ENCODE results near the gene CTPS1.

CTPS1 gene

DNA sequence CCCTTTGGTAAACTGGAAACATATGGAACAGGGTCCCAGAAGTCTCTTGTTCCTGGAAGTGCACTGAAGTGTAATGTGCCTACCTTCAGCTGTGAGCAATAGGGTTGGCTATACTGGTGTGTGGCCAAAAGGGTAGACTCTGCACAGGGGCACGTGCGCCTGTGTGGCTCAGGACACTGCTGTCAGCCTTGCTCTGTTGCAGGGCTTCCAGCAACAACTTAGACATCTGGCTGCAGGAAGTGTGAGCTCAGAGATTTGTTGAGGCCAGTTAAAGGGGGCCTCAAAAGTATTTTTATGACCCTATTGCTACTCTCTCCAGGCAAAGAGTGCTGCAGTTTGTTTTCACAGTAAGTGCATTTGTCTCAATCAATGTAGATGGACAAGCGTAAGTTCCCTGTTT lies 7.5 kb downstream of the CTPS1 start:
- TF ChIP-seq, protein P1, sequence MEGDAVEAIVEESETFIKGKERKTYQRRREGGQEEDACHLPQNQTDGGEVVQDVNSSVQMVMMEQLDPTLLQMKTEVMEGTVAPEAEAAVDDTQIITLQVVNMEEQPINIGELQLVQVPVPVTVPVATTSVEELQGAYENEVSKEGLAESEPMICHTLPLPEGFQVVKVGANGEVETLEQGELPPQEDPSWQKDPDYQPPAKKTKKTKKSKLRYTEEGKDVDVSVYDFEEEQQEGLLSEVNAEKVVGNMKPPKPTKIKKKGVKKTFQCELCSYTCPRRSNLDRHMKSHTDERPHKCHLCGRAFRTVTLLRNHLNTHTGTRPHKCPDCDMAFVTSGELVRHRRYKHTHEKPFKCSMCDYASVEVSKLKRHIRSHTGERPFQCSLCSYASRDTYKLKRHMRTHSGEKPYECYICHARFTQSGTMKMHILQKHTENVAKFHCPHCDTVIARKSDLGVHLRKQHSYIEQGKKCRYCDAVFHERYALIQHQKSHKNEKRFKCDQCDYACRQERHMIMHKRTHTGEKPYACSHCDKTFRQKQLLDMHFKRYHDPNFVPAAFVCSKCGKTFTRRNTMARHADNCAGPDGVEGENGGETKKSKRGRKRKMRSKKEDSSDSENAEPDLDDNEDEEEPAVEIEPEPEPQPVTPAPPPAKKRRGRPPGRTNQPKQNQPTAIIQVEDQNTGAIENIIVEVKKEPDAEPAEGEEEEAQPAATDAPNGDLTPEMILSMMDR (IDR thresholded peaks at IDR 0.05; ENCODE audit: borderline replicate concordance, control extremely low read depth, extremely low read depth, insufficient read depth, missing control alignments), result no peak
- no peak for DNase-seq (ENCODE audit: low spot score)
- in situ Hi-C loops (cut with MboI; ENCODE audit: low sequenced_read_pairs, unreplicated experiment), result no loop called here

DNA sequence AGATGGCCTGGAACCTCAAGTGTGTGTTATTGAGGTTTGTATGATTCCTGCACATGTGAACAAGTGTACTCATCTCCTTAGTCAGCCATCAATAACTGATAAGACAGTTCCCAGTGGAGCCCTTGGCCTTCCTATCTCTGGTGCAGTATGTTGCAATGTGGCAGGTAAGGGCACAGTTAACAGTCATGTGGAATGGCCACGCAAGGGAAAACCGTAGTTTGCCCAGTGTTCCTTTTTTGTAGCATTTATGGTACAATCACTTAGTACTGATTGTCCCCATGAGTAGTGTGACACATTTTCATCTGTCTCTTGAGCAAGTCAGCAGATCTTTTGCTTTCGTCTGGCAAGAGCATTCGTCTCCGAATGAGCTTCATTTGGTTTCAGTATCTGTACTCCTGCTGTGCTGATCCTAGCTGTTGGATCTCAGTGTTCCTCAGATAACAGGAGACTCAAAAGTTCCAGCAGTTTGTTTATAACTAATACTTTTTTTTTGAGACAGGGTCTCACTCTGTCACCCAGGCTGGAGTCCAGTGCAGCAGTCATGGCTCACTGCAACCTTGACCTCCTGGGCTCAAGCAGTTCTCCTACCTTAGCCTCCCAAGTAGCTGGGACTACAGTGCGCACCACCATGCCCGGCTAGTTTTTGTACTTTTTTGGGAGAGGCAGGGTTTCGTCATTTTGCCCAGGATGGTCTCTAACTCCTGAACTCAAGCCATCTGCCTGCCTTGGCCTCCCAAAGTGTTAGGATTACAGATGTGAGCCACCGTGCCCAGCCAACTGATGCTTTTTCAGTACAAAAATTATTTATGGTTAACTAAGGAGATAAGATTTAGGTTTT lies 8.2 kb downstream of the CTPS1 start:
- no peak for DNase-seq (ENCODE audit: low spot score)
- in situ Hi-C loops (cut with MboI; ENCODE audit: low sequenced_read_pairs, unreplicated experiment), result no loop called here
- TF ChIP-seq, protein P1 (IDR thresholded peaks at IDR 0.05; ENCODE audit: borderline replicate concordance, control extremely low read depth, extremely low read depth, insufficient read depth, missing control alignments), result no peak

DNA sequence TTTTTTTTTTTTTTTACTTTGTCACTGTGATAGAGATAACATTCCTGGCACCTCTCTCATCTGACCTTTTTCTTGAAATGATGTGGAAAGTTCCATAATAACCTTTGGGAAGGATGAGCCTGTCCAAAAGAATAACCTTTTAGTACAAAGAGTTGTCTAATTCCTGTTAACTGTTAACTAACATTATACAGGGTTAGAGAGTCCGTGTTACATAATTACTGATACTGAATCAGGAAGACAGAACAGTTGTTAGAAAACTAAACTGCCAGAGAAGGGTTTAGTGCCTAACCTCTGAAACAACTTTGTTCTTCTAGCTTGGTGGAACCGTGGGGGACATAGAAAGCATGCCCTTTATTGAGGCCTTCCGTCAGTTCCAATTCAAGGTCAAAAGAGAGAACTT lies 8.8 kb downstream of the CTPS1 start:
- no peak for DNase-seq (ENCODE audit: low spot score)
- in situ Hi-C loops (cut with MboI; ENCODE audit: low sequenced_read_pairs, unreplicated experiment), result no loop called here
- TF ChIP-seq, protein P1 (IDR thresholded peaks at IDR 0.05; ENCODE audit: borderline replicate concordance, control extremely low read depth, extremely low read depth, insufficient read depth, missing control alignments), result no peak

DNA sequence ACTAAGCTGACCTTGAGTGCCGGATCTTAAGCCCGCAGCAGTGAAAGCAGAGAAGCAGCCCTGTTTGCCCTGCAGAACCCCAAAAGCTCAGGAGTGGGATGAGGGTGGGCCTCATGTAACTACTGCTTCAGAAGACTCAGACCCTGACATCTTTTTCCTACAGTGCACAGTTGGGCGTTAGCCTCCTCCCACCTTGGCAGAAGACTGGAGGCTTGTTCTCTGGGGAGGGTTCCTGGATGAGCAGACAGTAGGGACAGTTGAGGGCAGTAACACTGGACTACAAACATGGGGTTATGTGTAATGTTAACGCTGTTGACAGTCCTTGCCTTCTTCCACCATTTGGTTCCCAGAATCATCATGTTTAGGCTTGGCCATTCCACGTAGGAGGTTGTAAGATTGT lies 9.6 kb downstream of the CTPS1 start:
- in situ Hi-C loops (cut with MboI; ENCODE audit: low sequenced_read_pairs, unreplicated experiment), result no loop called here
- TF ChIP-seq, protein P1 (IDR thresholded peaks at IDR 0.05; ENCODE audit: borderline replicate concordance, control extremely low read depth, extremely low read depth, insufficient read depth, missing control alignments), result no peak
- DNase-seq (ENCODE audit: low spot score), result no peak

DNA sequence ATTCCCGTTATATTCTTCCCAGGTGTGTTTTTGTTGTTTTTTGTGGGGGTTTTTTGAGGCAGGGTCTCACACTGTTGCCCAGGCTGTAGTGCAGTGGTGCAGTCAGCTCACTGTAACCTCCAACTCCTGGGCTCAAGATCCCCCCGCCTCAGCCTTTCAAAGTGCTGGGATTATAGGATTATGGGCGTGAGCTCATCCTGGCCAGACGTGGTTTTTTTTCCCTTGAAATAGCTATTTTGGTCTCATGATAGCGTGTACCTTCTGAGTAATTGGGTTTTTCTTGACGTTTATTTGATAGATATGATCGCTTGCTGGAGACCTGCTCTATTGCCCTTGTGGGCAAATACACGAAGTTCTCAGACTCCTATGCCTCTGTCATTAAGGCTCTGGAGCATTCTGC lies 17.6 kb downstream of the CTPS1 start:
- in situ Hi-C loops (cut with MboI; ENCODE audit: low sequenced_read_pairs, unreplicated experiment), result no loop called here
- DNase-seq (ENCODE audit: low spot score), result no peak
- TF ChIP-seq, protein P1 (IDR thresholded peaks at IDR 0.05; ENCODE audit: borderline replicate concordance, control extremely low read depth, extremely low read depth, insufficient read depth, missing control alignments), result no peak

DNA sequence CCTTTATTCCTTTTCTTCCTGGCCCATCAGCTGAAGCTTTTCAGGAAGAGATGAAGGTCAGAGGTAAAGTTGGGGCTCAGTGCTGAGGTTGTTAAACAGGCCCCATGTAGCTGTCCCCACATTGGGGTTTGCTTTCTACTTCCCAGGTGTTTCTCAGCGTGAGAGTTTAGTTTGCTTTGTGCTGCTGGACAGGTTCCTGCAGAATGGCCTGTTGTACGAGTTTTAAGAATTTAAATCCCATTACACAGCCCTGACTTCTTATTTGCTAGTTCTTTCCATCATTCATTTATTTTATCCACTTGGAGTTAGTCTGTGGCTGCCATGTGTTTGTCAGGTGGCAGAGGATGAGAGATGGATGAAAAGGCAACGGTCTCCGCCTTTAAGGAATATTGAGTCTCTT lies 19.2 kb downstream of the CTPS1 start:
- DNase-seq (ENCODE audit: low spot score), result no peak
- TF ChIP-seq, protein P1 (IDR thresholded peaks at IDR 0.05; ENCODE audit: borderline replicate concordance, control extremely low read depth, extremely low read depth, insufficient read depth, missing control alignments), result no peak
- in situ Hi-C loops (cut with MboI; ENCODE audit: low sequenced_read_pairs, unreplicated experiment), result no loop called here
